Endometrium (tissue), 2 donors: ENCODE results near the gene TMC1.
"Not testable (repeated sequence)": the region's sequence is repeated elsewhere in the genome, so short reads cannot be mapped to it uniquely, and the experiment has no call there.

Experiments used
- FAIRE-seq: peaks from 2 replicates; lab custom pipeline; 2012; peaks lifted over from hg19 to GRCh38; lab: Jason Lieb, UNC
- donor health status: control.
- donor health status: control.

The TMC1 gene

DNA sequence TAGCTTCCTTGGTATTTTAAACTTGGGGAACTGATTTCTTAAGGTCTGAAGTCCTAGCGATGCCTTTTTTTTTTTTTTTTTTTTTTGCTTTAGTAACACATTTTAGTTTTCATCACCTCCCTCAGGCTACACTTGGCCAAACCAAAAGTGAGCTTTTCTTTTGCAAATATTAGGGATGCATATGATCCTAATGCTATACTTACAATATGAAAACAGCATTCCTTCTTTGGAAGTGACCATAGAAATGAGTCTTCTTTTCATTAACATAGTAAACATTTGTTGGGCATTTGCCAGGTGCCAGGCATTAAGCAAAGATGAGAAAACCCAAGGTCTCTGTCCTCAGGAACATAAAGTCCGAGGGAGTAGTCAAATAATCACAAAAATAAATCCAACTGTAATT lies 241.6 kb downstream of the TMC1 start:
- no peak for FAIRE-seq

DNA sequence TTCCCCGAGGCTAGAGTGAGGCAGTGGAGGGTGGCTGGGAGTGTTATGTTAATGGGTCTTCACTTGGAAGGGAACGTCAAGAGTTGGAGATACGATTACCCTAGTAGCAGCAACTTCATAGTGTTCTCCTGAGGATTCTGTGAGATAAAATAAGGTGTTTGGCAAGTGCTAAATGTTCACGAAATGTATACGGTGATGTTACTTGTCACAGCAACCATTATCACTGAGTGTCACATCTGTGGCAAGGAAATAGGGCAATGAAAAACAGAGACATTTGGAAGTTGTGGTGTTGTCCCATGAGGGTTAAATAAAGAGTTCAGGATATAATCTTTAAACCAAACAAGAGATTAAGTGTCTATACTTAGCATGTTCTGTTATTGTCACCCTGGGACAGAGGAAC lies 248.1 kb downstream of the TMC1 start:
- FAIRE-seq = no peak

DNA sequence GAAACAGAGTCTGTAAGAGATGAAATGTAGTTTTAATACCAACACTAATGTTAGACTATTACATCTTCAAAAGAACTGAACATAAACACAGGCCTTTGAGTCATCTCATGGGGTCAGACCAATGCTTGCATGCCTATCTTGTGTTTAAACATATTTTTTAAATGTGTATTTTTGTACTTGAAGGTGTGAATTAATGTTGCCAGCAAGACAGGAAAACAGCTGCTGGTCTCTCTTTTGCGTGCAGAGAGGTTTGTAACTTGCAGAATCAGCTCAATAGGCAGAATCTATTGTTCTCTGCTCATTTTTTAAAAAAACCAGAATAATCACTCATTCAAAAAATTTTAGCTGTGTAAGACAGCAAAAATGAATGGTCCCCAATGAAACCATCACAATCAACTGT lies 251.3 kb downstream of the TMC1 start:
- no peak for FAIRE-seq

DNA sequence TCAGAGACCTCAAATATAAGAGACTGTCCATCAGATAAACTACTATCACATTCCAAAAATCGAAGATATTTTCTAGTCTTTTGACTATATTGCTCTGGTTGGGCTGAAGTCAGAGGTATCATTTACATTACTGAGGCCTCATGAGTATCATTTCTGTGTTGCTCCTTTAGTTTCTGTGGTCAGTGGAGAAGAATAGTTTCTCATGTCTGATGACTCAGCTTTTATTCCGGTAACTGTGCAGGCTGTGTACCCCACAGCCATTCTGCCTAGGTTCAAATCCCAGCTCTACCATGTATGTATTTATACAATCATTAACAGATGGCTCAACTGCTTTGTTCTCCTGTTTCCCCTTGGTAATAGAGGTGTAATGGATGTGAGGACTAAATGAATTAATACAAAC lies 252.2 kb downstream of the TMC1 start:
- FAIRE-seq = no peak

DNA sequence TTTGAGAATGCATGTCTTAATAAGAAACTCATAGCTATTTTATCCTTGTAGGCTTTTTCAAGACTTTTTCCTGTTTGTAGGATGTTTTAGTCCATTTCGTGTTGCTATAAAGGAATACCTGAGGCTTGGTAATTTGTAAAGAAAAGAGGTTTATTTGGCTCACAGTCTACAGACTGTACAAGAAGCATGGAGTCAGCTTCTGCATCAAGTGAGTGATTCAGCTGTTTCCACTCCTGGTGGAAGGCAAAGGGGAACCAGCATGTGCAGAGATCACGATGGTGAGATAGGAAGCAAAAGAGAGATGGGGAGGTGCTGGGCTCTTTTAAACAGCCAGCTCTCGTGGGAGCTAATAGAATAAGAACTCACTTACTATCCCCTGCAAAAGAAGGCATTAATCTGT lies 254.2 kb downstream of the TMC1 start:
- FAIRE-seq = no peak

DNA sequence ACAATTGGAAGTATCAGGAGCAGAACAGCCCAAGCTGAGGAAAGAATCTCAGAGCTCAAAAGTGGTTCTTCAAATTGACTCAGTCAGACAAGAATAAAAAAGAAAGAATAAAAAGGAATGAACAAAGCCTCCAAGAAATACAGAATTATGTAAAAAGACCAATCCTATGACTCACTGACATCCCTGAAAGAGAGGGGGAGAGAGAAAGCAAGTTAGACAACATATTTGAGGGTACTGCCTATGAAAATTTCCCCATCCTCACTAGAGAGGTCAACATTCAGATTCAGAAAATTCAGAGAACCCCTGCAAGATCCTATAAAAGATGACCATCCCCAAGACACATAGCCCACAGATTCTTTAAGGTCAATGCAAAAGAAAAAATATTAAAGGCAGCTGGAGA lies 258.2 kb downstream of the TMC1 start:
- FAIRE-seq = no peak

DNA sequence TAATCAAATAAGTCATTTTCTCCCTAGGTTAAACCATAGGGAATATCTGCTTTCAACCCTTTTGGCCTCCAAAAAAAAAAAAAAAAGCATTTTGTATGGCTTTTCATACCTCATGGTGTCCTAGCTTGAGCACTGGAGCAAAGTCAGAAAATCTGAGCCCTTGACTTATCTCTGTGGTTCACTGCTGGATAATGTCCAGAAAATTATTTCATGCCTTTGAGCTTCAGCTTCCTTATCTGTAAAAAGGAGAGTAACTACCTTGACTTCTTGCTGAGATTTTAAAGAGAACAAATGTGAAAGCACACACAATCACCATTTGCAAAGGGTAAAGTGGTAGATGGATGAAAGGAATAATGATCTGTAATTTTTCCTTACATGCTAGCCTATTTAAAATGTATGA lies 265.5 kb downstream of the TMC1 start:
- no peak for FAIRE-seq

DNA sequence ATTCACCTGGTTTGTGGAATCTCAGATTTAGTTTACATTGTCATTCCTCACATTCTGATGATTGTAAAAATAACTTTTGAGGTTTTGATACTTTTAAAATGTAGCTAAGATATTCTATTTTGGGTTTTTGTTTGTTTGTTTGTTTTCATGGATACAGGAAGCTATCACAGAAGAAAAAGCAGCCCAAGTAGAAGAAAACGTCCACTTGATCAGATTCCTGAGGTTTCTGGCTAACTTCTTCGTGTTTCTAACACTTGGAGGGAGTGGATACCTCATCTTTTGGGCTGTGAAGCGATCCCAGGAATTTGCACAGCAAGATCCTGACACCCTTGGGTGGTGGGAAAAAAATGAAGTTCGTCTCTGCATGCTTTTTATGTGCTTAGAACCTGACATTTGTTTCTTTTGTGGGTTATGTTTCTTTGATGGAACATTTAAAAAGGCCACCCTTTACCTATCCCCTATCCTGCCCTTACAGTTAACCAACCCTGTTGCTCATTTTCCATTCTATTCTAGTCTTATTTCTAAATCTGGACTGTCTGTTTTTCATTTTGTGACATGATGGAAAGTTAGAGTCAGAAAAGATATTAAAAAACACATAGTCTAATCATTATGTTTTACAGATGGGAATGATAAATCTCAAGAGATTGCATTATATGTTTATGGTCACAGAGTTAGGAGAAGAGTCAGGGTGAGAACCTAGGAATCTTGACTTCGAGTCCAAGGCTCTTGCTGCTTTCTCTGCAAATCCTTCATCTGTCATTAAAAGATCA lies 267.7 kb downstream of the TMC1 start:
- no peak for FAIRE-seq

DNA sequence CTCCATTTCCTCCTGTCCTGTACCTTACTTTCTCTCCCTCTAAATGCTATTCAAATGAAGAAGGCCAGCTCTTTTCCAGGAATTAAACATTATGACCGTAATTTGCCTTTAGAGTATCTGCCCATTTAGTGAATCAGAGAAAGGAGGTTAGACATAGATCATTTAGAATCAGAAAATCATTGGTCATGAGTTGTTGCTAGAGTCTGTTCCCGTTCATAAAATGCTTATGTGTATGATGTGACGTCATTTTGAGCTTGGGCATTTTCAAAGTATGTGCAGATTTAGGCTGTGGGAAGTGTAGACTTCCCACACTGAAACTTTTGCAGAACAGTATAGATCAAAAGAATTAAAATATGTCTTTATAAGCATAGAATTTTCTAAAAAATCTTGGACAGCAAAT lies 268.5 kb downstream of the TMC1 start:
- FAIRE-seq = no peak

DNA sequence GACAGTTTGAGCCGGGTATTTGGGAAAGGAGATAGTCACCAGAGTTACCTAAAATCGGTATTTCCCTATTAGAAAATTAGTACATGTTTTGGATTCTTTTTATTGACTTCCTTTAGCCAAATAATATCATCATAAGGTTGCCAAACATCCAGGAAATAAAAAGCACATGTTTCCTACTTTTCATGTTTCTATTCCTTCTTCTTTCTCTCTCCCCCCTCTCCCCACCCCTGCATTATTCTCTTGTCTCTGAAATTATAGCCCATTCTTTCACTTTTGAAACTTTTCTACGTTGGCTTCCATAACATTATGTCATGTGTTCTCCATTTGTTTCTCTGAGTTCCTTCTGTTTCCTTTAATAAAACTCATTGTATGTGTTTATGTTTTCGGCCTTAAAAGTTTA lies 269.6 kb downstream of the TMC1 start:
- peak; percentile 66 for FAIRE-seq

DNA sequence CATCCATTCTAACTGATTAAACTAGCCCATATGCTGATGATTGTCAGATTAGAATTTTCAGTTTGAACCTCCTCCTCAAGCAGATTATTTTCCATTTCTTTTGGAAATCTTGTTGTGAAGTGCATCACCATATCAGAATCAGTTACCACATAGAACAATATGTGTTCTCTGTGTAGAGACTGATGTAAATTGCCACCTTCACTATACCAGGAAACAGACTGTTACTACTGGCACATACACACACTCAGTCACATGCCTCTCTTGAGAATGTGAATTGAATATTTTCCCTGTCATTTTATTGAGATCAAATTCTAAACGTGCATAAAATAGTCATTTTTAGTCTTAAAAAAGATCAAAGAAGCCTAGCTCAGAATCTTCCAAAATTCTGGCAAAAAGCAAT lies 270.0 kb downstream of the TMC1 start:
- no peak for FAIRE-seq

DNA sequence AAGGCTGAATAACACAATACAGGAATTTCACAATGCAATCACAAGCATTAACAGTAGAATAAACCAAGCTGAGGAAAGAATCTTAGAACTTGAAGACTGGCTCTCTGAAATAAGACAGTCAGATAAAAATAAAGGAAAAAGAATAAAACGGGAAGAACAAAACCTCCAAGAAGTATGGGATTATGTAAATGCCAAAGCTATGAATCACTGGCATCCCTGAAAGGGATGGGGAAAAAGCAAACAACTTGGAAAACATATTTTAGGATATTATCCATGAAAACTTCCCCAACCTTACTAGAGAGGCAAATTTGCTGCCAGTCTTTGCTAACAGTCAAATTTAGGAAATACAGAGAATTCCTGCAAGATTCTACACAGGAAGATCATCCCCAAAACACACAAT lies 273.5 kb downstream of the TMC1 start:
- no peak for FAIRE-seq

DNA sequence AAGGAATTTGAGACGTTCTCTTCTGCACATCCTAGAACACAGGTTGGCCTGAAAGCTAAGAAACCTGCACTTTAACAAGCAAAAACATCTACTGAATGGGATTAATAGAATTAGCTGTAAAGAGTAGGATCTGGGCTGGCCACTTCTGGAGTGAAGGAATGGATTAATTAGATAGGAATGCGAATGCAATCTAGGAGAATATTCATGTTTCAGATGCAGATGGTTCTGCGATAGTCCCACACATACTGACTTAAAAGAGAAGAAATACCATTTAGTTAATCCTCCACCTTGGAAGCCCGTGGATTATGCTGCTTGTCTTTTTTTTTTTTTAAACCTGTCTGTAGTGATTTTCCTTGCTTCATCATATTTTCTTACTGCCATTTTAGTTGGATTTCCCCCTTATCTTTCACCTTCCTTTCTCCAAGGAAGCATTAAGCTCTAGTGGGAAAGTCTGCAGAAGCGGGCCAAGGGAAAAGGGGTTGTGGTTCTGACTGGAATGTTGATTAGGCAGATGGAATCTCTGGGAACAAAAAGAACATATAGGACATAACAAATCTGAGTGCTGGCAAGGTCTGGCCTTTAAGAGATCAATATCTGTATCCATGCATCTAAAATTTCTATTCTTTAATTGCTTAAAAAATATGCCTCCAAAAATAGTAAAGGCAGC lies 279.1 kb downstream of the TMC1 start:
- no peak for FAIRE-seq

DNA sequence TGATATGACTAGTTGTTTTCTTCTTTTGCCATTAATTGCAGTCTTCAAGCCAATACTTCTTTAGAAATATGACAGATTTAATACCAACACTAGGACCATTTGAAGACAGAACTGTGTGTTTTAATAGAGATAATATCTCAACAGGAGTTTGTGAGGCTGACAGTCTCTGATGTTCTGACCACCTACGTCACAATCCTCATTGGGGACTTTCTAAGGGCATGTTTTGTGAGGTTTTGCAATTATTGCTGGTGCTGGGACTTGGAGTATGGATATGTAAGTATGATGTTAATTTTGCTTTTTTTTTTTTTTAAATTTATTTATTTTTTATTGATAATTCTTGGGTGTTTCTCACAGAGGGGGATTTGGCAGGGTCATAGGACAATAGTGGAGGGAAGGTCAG lies 283.8 kb downstream of the TMC1 start:
- peak; percentile 99 for FAIRE-seq

DNA sequence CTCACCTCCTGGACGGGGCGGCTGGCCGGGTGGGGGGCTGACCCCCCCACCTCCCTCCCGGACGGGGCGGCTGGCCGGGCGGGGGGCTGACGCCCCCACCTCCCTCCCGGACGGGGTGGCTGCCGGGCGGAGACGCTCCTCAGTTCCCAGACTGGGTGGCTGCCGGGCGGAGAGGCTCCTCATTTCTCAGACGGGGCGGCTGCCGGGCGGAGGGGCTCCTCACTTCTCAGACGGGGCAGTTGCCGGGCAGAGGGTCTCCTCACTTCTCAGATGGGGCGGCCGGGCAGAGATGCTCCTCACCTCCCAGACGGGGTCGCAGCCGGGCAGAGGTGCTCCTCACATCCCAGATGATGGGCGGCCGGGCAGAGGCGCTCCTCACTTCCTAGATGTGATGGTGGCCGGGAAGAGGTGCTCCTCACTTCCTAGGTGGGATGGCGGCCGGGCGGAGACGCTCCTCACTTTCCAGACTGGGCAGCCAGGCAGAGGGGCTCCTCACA lies 285.0 kb downstream of the TMC1 start:
- not testable (repeated sequence) for FAIRE-seq

DNA sequence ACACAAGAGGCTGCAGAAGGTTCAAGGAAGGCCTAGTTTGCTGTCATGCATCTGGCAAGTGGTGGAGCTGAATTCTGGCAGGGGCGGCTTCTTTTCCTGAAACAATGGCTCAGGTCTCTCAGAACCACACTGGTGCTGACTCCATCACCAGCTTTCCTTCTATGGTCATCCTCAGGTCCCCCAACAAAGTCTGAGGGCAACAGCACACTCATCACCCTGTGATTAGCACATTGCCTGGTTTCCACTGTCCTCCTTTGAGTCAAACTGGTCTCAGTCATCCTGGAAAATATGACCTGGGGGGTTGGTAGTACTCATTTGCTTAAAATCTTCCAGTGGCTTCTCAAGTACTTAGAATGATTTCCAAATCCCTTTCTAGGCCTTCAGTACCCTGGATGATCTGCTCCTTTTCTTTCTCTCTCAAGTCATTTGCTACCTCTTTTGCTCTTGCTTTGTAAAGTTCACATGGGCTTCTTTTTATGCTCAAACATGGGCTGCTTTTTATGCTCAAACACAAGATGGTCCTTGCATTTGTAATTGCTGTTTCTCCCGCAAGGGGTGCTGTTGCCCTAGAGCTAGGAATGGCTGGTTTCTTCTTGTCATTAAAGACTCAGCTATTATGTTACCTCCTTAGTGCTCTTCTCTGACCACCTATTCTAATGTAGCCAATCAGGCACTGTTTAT lies 286.5 kb downstream of the TMC1 start:
- FAIRE-seq = no peak

DNA sequence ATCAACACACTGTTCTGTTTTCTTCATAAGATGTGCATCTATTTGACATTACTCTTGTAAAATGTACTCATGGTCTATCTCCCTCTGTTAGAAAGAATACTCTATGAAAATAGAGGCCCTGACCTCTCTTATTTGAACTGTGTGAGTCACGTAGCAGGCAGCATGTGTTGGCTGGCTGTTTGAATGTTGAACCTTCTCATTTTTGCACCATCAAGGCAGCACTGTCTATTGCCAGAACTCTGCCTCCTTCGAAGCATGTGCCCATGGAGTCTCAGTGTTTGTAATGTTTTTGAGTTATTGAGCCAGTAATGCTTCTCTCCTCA lies 287.0 kb downstream of the TMC1 start:
- FAIRE-seq = no peak

DNA sequence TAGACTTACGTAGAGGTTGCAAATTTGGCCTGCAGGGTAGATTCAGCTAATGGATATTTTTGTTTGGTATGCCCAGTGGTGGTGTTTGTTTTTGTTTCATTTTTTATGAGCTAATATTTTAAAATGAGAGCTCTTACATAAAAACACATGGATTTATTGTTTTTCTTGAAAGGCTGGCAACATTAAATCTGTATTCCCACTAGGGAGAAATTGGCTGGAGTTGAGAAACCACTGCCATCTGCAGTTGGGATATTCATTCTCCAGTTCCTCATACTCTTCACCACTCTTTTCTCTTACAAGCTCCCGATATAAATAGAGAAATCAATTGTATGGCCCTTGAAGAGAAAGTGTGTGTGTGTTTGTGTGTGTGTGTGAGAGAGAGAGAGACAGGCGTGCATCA lies 288.2 kb downstream of the TMC1 start:
- peak; percentile 51 for FAIRE-seq

DNA sequence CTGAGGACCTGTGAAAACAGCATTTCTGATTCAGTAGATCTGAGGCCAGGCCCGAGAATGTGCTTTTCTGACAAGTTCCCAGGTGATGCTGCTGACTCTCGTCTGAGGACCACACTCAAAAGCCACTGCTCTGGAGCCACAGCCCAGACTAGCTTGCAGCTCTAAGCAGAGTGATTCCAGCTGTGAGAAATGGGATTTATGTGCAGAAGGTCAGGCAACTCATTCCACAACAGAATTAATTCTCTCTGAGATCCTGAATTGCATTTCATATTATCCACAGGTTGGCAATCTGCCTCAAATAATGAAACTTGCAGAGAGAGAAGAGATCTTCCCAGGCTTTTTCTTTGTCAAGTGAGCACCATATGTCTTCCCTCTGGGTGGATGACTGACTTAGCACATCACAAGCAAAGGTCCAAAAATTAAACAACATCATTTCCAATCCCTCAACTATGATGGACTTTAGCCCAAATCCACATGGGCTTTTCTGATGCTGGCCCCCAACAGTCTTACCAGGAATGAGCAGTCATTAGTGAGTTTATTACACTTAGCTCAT lies 291.2 kb downstream of the TMC1 start:
- no peak for FAIRE-seq

DNA sequence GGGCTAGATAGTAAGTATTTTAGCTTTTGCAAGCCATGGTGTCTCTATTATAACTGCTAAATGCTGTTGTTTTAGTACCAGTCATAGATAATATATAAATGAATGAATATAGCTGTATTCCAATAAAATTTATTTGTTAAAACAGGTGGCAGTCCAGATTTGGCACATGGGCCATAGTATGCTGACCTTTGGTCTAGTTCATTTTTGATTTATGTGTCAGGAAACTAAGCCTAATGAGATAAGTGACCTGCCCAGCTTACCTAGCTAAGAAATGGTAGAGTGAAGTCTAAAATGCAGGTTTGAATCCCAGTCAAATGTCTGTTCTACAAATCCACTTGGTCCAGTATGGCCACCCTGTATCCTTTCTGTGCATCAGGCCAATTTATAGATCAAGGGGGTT lies 292.1 kb downstream of the TMC1 start:
- FAIRE-seq = no peak

DNA sequence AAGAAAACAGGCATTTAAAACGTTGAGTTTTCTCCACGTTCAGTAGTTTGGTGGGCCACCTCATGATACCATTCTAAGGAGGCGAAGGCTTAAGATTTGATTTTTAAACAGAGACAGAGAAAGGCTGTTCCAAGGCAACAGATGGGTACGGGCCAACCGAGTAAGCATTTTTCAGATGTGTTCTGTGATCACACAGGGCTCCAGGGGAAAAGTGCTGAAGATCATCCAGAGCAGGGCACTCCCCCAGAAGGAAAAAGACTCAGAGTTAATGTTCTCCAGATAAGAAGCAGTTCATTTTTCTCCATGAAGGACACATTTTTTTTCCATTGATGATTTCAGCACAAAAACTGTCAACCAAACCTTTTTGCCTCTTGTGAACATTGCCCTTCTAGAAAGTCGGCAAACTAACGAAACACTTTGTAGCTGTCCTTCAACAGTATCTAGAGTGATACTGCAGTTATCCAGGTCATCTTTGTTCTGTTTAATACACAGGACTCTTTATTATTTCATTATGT lies 292.7 kb downstream of the TMC1 start:
- no peak for FAIRE-seq

DNA sequence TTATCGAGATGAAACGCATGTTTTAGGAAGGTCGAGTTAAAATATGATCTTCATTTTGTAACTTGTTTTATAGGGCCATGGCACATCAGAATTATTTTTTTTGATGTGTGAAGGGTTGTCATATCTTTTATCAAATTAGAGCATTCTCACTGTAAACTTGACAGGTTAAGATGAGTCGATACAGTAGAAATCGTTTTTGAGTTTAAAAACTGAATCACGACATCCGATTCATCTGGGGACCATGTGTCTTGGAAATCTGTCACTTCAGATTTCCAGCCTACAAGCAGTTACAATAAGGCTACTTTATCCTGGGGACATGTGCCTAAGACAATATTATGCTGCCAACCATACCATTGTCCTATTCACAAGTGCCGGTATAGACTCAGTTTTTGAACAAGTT lies 295.3 kb downstream of the TMC1 start:
- FAIRE-seq = no peak

DNA sequence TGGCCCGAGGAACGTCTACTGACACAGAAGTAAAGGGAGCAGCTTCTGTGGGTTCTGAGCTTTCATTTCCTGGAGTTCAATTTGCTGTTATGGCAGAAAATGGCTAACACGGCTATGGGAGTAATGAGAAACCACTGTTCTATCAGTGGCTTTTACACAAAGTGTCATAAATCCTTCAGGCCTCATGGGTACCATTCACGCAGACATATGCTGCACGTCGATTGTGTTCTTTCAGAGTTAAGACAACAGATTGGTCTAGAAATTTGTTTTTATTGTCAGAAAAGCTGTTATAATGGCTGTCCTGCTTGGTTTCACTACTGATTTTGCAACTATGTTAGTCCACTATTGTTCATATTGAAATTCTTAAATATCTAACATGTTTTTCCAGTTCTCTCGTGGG lies 296.0 kb downstream of the TMC1 start:
- FAIRE-seq = no peak
